HL-60/S4 treated with phorbol 12-myristate 13-acetate at 8.2 ng/mL for 4 days and 3 days (cell line): ENCODE measurements around the gene NARS2.

Experiments
- in situ Hi-C: fragments of 300-500 bp; cut with MboI; formaldehyde crosslinking; loops from 2 replicates; pipeline ENCODE4 v1.15.0; 2022; ENCODE audit warnings: low sequenced_read_pairs

Gene NARS2

DNA sequence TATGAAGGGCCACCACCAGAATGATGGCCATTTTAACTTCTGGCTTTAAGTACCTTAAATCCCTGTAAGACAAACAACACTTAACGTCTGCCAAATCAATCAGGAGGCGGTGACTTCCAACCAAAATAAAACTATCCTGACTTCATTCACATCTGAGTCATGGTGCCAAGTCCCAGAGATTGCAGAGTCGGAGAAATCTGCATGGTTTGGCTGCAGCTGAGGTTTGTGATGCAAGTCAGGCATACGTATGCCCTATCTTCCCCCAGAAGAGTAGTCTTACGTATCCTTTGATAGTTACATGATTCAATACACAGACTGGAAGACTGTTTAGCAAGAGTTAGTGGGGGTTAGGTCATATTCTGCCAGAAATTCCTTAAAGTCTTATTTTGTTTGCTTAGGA lies 155.3 kb downstream of the NARS2 start:
- in situ Hi-C loops, result no loop called here

- in situ Hi-C loops, result no loop called here
Observed at GRCh38 chr11:78418584-78419211, 156.0 kb downstream of the NARS2 start.

DNA sequence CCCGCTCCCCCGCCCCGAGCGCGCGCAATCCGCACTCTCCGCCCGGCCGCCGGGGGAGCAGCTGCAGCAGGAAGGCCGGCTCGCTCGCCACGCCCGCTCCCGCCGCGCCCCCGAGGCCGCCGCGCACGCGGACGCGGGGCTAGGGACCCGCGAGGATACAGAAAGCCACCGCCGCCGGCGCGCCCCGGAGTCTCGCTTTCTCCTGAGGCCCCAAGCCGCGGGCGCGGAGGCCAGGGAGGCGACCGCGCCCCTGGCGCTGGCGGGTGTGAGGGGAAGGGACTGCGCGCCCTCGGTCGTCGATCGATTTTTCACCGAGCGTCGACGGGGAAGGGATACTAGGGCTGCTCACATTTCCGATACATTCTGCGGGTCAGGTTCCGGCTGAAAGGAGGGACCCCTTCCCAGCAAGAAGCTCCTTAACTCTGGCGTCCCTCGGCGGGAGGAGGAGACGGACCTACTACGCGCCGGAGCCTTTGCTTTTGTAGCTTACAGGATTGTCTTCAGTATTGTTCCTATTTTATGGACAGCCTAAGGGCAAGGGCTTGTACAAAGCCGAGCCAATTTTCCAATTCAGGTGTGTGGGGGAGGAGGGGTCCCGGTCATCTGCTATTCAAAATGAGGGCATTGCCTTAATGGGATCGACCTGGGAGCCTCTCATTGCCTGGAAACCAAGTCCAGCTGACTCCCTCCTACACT lies 156.6 kb downstream of the NARS2 start:
- in situ Hi-C loops, result no loop called here

- in situ Hi-C loops, result no loop called here
Observed at GRCh38 chr11:78417175-78417887, 157.3 kb downstream of the NARS2 start, which contains the start of gene GAB2. GAB2 (minus strand) TSS chr11:78417820; CDS start chr11:78417720, 100 bp downstream.

- in situ Hi-C loops, result no loop called here
Observed at GRCh38 chr11:78416285-78417174, 158.1 kb downstream of the NARS2 start.

DNA sequence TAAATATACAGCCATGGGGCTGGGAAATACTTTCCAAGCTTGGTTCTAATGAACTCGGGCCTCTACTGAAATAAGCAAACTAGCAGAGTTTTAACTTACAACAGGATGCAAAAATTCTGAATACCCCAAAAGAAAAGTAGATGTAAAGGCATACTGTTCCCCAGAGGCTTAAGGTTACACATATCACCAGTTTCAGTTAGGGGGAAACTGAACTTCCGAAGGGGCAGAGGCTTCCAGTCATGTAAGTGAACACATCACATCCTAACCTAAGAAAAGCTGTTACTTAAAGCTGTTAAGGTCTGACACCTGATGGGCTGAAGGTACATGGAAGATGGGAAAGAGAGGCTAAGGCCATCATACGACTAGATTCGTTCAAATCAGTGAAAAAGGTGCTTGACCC lies 159.3 kb downstream of the NARS2 start:
- in situ Hi-C loops, result no loop called here

DNA sequence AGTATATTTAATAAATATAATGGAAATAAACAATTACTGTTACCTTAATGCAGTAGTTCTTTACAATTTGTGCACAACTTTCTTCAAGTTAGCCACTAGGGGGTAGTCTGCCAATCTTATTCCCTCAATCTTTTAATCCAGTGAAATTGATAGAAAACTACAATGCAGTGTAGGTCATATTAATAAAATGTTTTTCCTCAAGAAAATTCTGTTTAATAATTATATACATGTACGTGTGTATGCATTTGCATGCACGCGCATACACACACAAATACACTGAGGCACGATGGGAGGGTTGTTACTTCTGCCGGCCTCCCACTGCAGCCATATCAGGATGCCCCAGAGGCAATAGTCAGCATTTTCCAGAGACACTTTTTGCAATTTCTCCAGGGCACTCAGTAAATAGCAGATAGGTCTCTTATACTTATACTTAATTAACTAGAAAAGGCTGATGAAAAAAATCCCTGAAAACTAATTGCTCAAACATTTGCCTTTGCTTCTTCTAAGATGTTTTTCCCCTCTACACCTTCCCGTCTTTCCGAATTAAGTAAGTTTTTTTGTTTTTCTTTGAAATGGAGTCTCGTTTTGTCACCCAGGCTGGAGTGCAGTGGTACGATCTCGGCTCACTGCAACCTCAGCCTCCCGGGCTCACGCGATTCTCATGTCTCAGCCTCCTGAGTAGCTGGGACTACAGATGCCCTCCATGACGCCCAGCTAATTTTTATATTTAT lies 160.2 kb downstream of the NARS2 start:
- in situ Hi-C loops, result no loop called here

DNA sequence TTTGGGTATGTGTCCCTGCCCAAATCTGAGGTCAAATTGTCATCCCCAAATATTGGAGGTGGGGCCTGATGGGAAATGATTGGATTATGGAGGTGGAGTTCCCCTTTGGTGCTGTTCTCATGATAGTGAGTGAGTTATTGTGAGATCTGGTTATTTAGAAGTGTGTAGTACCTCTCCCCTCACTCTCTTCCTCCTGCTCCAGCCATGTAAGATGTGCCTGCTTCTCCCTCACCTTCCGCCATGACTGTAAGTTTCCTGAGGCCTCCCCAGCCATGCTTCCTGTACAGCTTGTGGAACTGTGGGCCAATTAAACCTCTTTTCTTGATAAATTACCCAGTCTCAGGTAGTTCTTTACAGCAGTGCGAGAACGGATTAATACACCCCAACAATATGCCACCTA lies 166.0 kb downstream of the NARS2 start:
- in situ Hi-C loops, result no loop called here

DNA sequence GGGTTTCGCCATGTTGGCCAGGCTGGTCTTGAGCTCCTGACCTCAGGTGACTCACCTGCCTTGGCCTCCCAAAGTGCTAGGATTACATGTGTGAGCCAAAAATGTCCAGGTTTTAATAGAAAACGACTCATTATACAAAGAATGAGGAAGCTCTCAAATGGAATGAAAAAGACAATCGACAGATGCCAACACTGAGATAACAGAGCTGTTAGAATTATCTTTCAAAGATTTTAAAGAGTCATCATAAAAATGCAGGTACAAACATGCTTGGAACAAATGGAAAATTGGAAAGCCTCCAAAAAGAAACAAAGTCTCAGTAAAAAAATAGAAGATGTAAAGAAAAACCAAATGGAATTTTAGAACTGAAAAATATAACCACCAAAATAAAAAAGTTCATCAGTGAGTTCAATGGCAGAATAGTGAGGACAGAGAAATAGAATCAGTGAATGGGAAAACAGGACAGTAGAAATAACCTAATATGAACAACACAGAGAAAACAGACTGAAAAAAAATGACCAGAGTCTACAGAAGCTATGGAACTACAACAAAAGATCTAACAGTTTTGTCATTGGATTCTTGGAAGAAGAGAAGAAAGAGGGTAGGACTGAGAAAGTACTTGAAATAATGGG lies 168.0 kb downstream of the NARS2 start:
- in situ Hi-C loops, result no loop called here

DNA sequence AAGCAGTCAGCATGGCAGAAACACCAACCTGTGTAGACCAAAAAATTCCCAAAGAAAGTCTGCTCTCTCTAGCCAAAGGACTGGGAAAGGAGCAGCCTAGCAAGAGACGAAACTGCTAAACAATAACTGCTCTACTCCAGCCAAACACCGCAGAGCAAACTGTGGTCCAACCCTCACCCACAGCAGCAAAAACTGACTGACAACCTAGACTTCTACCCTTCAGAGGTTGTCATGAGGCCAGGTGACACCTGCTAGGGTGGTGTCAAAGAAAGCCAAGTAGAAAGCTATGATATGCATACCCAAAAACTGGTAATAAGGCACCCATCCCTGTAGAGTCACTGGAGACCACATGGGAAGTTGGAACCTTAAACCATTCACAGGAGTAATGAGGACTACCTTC lies 168.9 kb downstream of the NARS2 start:
- in situ Hi-C loops, result no loop called here

GRCh38 chr11:78403781-78404180 lies 170.9 kb downstream of the NARS2 start:
- in situ Hi-C loops, result no loop called here

GRCh38 chr11:78402847-78403246 lies 171.8 kb downstream of the NARS2 start:
- in situ Hi-C loops, result no loop called here

- in situ Hi-C loops, result no loop called here
Observed at GRCh38 chr11:78400702-78401101, 174.0 kb downstream of the NARS2 start.

- in situ Hi-C loops, result no loop called here
Observed at GRCh38 chr11:78400116-78400515, 174.5 kb downstream of the NARS2 start.

DNA sequence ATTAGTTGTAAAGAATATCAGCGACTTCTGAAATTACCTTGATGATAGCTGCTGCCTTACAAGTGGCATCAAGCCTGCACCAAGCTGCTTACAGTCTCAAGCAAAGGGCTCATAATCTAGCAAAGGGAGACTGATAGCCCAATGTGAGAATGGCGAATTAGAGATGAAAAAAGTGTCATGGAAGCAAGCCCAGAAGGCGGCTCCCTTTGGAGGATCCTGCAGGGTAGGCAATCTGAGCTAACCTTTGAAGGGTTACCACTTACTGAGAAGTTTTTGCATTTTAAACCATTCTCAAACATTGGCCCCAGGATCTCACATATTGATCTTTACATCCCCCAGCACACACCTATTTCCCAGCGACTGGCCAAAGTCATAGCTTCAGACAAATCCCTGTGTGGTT lies 175.5 kb downstream of the NARS2 start:
- in situ Hi-C loops, result no loop called here

DNA sequence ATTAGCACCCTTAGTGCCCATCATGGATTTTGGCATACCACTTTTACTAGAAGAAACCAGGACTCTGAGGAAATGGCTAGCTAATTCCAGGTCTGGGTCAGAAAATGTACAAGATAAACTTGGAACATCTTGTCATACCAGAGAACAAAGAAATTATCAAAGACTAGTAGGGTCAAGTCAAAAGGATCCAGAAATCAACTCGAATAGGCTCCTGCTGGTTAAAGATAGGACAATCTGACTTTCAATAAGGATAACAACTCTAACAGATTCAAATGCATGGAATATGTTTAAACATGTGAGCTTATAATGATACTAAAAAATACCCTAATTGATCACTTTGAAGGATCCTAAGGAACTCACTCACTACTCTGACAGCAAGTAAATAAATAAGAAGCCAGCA lies 175.9 kb downstream of the NARS2 start:
- in situ Hi-C loops, result no loop called here

GRCh38 chr11:78397398-78397797 lies 177.3 kb downstream of the NARS2 start:
- in situ Hi-C loops, result no loop called here

- in situ Hi-C loops, result no loop called here
Observed at GRCh38 chr11:78395597-78395996, 179.1 kb downstream of the NARS2 start.

GRCh38 chr11:78392854-78393253 lies 181.8 kb downstream of the NARS2 start:
- in situ Hi-C loops, result no loop called here

DNA sequence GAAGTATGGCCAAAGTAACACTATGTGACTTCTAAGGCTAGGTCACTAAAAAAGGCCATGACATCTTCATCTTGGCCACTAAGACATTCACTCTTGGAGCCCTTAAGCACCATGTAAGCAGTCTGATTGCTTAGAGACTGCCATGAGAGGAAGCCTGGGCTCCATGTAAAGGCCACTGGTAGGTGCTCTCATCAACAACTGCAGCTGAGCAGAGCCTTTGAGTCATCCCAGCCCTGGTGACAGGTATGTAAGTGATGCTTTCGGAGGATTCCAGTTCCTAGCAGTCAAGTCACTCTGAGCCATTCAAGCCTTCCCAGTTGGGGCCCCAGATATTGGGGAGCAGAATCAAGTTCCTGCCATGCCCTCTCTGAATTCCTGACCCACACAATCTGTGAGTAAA lies 183.2 kb downstream of the NARS2 start:
- in situ Hi-C loops, result no loop called here
